ENCODE data around the gene ERCC2. TPM values are rescaled to one million over a fixed set of nuclear protein-coding genes. Genes with fewer than 3 reads are reported as not detected.

Gene ERCC2
- total RNA-seq, 1 experiment from 2014 or later, result 58.9 TPM

- ChIA-PET RAD21 (ENCODE audit: low non-redundant PET in 1 of 2, low total read pairs in 2 of 2, uncharacterized antibody in 2 of 2, unreplicated experiment in 2 of 2) (no interaction called here), CTCF (no interaction called here), POLR2A (no interaction called here)
- H3K9ac ChIP-seq (ENCODE audit: low read length), result no peak overlapping the region
- no peaks in the 10 kb centered on the region for H3K9me2 ChIP-seq (ENCODE audit: insufficient read depth)
- BruUV-seq (replicated peaks), result no TSS peak
- no peak overlapping the region for H3K4me3 ChIP-seq (replicated peaks in 1 of 2; ENCODE audit: low read depth in 1 of 2, low read length in 2 of 2)
- TF ChIP-seq ZNF274 (IDR thresholded peaks at IDR 0.05; ENCODE audit: low read depth, low read length), result no peak
- TF ChIP-seq CBX3 (IDR thresholded peaks at IDR 0.05; ENCODE audit: low read depth), result no peak
- TF ChIP-seq REST (IDR thresholded peaks at IDR 0.05; ENCODE audit: low read depth), result no peak
- no peak for TF ChIP-seq YY1 (IDR thresholded peaks at IDR 0.05; ENCODE audit: extremely low read depth, insufficient replicate concordance, low read depth, low read length)
- no peak for TF ChIP-seq ATF3 (IDR thresholded peaks at IDR 0.05)
- TF ChIP-seq ZFX (IDR thresholded peaks at IDR 0.05), result no peak
- TF ChIP-seq MAX (IDR thresholded peaks at IDR 0.05), result no peak
- no peak for TF ChIP-seq ZBTB33 (IDR thresholded peaks at IDR 0.05; ENCODE audit: extremely low read depth, insufficient replicate concordance, low read length)
- DNase-seq (ENCODE audit: low read depth, low spot score), result no peak
- peaks cover 15% of the 10 kb centered on the region; the same call in 1 of the 2 replicates for H3K79me2 ChIP-seq (ENCODE audit: insufficient read depth, low read length)
- H3K4me1 ChIP-seq (ENCODE audit: control insufficient read depth in 1 of 2, insufficient read depth in 2 of 2, low read length in 2 of 2), result peaks cover 5 to 21% of the 10 kb centered on the region in 2 experiments; a peak in 3 of 4 replicates
- H2AFZ ChIP-seq (ENCODE audit: low read depth, low read length, poor library complexity, severe bottlenecking), result no peak overlapping the region
- intact Hi-C loops (cut with micrococcal nuclease), result no loop called here
- H3K27ac ChIP-seq (ENCODE audit: low read depth, low read length), result no peak overlapping the region
- no peak overlapping the region for H3K4me2 ChIP-seq (ENCODE audit: low read length)
- H3K9me3 ChIP-seq (ENCODE audit: control insufficient read depth in 1 of 2, insufficient read depth in 1 of 2, low read depth in 1 of 2, low read length in 2 of 2), result no peaks in the 10 kb centered on the region
- peaks cover 0 to 3% of the 10 kb centered on the region in 2 experiments; a peak in 1 of 4 replicates for H3K36me3 ChIP-seq (ENCODE audit: control insufficient read depth in 1 of 2, insufficient read depth in 2 of 2, low read length in 2 of 2)
- H4K20me1 ChIP-seq (ENCODE audit: insufficient read depth), result no peaks in the 10 kb centered on the region
- no peak for ATAC-seq
- no peaks in the 10 kb centered on the region for H3K27me3 ChIP-seq (ENCODE audit: insufficient read depth, low read length)
Measured at GRCh38 chr19:45368127-45368526, 2.2 kb downstream of the ERCC2 start.
